Central memory CD8-positive, alpha-beta T cell (primary cell): ENCODE measurements around the gene SPAG5.

Source experiments
- ATAC-seq: fragments of 150-1000 bp; cut with Tn5 transposase; replicated peaks from 2 replicates; pipeline ENCODE4 v1.10.0; 2022; ENCODE audit warnings: mild to moderate bottlenecking, moderate FRiP score, moderate number of reproducible peaks; ENCODE audit not compliant: poor library complexity, severe bottlenecking; ENCODE audit errors: extremely low read depth
- DNase-seq, 2 donors: peaks; one replicate each; pipeline ENCODE4 v3.0.0; 2021; ENCODE audit warnings: low spot score in 2 of 2
- H3K27ac Mint-ChIP-seq: one replicate; pipeline ENCODE4 v1.8.0; 2022; ENCODE audit warnings: low read depth, mild to moderate bottlenecking, moderate library complexity, mixed read lengths
- H3K27me3 Mint-ChIP-seq: one replicate; pipeline ENCODE4 v1.8.0; 2022; ENCODE audit warnings: mixed read lengths
- H3K36me3 Mint-ChIP-seq: one replicate; pipeline ENCODE4 v1.8.0; 2022; ENCODE audit warnings: mild to moderate bottlenecking, moderate library complexity, mixed read lengths; ENCODE audit not compliant: insufficient read depth
- H3K4me1 Mint-ChIP-seq: one replicate; pipeline ENCODE4 v1.8.0; 2022; ENCODE audit warnings: mixed read lengths
- H3K4me3 Mint-ChIP-seq: one replicate; pipeline ENCODE4 v1.8.0; 2022; ENCODE audit warnings: mild to moderate bottlenecking, moderate library complexity, mixed read lengths
- H3K9me3 Mint-ChIP-seq: one replicate; pipeline ENCODE4 v1.8.0; 2022; ENCODE audit warnings: mixed read lengths

SPAG5 gene

DNA sequence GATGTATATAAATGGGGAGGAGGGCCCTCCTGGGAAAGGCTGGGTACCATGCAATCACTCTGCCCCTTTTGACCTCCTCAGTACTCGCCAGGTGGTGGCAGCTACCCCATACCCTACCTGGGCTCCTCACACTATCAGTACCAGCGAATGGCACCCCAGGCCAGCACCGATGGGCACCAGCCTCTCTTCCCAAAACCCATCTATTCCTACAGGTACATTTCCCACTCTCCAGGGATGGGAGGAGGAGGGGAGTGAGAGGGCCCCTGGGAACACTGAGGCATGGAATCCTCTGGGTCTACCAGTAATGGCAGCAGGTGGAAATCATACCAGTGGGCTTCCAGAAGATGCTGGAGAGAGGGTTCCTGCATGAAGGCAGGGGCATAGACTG, 69.8 kb downstream of the SPAG5 start:
- ATAC-seq = no peak
- no peaks in the 10 kb centered on the region for H3K9me3 Mint-ChIP-seq
- no peak overlapping the region for H3K27ac Mint-ChIP-seq
- DNase-seq = no peak
- no peaks in the 10 kb centered on the region for H3K4me1 Mint-ChIP-seq
- peaks cover 3% of the 10 kb centered on the region for H3K36me3 Mint-ChIP-seq
- peaks cover 18% of the 10 kb centered on the region for H3K27me3 Mint-ChIP-seq
- H3K4me3 Mint-ChIP-seq = no peak overlapping the region

GRCh38 chr17:28528327-28529012, 70.4 kb downstream of the SPAG5 start:
- H3K9me3 Mint-ChIP-seq = no peaks in the 10 kb centered on the region
- no peak for ATAC-seq
- no peaks in the 10 kb centered on the region for H3K4me1 Mint-ChIP-seq
- H3K27me3 Mint-ChIP-seq = peaks cover 18% of the 10 kb centered on the region
- H3K36me3 Mint-ChIP-seq = peaks cover 3% of the 10 kb centered on the region
- no peak overlapping the region for H3K4me3 Mint-ChIP-seq
- no peak overlapping the region for H3K27ac Mint-ChIP-seq
- no peak for DNase-seq

DNA sequence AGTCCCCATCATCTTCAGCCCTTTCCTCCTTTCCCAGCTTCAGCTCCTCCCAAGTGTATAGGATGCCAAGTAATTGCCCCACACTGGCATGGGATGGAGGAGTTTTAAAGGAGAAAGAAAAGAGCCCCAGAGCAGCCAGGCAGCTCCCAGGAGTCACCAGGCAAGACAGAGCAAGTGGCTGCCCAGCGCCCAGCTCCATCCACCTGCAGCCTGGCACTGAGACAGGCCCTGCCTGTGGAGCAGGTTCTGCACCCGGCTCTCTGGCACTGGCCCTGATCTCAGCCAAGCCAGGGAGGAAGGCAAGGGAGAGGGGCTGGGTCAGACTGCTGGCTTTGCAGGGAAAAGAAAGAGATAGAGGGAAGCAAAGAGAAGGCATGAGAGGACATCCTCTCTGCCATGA, 71.0 kb downstream of the SPAG5 start:
- H3K4me1 Mint-ChIP-seq = no peaks in the 10 kb centered on the region
- ATAC-seq (no peak), DNase-seq (no peak)
- no peaks in the 10 kb centered on the region for H3K9me3 Mint-ChIP-seq
- H3K27ac Mint-ChIP-seq = no peak overlapping the region
- H3K36me3 Mint-ChIP-seq = peaks cover 2% of the 10 kb centered on the region
- H3K27me3 Mint-ChIP-seq = peaks cover 18% of the 10 kb centered on the region
- H3K4me3 Mint-ChIP-seq = no peak overlapping the region
